GM10248 (cell line): ENCODE measurements around the gene BCAS1.

ENCODE experiments used
- CTCF ChIA-PET: fragments of 300-600 bp; sonication (Branson Sonifier 250); formaldehyde crosslinking; extraction: SDS; loops from one replicate; lab custom pipeline; 2021; ENCODE audit warnings: antibody characterized with exemption; lab: Yijun Ruan, JAX
- POLR2A ChIA-PET: fragments of 350-650 bp; sonication (Branson Sonifier 250); formaldehyde crosslinking; extraction: SDS; loops from one replicate; lab custom pipeline; 2020; ENCODE audit warnings: antibody characterized with exemption; lab: Yijun Ruan, JAX
- DNase-seq: peaks from one replicate; pipeline ENCODE4 v3.0.0; 2012; ENCODE audit errors: extremely low spot score
- TF ChIP-seq, protein P1 (sequence below): IDR thresholded peaks from 2 replicates; pipeline ENCODE4 v1.5.1; 2012; ENCODE audit warnings: mild to moderate bottlenecking, low read depth; ENCODE audit errors: extremely low read depth, missing control alignments, control extremely low read depth

BCAS1 gene

DNA sequence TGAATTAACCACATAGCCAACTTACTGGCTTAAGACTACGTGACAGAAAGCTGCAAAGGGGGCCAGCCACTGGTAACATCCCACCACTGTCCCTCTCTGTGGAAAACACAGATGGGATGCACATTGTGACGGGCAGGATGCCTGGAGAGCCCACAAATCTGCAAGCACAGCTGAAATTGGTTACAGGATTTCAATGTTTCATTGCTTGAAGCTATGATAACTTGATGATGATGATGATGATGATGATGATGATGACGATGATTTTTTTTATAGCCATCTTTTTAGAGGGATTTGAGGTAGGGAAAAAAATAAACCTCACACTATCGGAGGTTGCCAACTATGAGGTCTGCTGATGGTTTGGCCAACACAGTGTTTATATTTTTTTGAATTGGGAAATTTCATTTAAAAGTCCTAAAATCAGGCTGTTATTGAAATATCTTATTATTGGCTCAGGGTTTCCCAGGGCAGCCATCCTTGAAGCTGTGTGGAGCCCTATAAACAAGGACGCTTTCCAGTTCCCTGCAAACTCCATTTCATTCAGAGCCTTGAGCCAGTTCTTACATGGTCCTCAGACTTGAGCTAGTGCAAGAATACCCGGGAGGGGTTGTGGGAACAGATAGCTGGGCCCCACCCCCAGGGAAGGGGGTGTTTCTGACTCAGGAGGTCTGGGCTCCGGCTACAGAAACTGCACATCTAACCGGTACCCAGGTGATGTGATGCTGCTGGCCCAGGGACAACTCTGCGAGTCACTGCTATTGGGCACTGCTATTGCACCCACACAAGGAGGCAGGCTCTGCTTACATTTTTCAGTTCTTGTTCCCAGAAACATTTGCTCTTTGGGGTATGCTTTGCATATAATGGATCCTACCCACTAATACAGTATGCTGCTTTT, 27.1 kb downstream of the BCAS1 start:
- TF ChIP-seq, protein P1, sequence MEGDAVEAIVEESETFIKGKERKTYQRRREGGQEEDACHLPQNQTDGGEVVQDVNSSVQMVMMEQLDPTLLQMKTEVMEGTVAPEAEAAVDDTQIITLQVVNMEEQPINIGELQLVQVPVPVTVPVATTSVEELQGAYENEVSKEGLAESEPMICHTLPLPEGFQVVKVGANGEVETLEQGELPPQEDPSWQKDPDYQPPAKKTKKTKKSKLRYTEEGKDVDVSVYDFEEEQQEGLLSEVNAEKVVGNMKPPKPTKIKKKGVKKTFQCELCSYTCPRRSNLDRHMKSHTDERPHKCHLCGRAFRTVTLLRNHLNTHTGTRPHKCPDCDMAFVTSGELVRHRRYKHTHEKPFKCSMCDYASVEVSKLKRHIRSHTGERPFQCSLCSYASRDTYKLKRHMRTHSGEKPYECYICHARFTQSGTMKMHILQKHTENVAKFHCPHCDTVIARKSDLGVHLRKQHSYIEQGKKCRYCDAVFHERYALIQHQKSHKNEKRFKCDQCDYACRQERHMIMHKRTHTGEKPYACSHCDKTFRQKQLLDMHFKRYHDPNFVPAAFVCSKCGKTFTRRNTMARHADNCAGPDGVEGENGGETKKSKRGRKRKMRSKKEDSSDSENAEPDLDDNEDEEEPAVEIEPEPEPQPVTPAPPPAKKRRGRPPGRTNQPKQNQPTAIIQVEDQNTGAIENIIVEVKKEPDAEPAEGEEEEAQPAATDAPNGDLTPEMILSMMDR = no peak
- ChIA-PET CTCF (interaction anchor here (0.9 to 1.0 kb wide), 2 partner anchors 12 to 17 kb away, joined by 3 read pairs; no protein-coding TSS in a partner anchor), POLR2A (no interaction called here)
- no peak for DNase-seq

GRCh38 chr20:54042021-54042420, 28.4 kb downstream of the BCAS1 start:
- ChIA-PET POLR2A (no interaction called here), CTCF (no interaction called here)
- TF ChIP-seq, protein P1 = no peak
- DNase-seq = no peak

DNA sequence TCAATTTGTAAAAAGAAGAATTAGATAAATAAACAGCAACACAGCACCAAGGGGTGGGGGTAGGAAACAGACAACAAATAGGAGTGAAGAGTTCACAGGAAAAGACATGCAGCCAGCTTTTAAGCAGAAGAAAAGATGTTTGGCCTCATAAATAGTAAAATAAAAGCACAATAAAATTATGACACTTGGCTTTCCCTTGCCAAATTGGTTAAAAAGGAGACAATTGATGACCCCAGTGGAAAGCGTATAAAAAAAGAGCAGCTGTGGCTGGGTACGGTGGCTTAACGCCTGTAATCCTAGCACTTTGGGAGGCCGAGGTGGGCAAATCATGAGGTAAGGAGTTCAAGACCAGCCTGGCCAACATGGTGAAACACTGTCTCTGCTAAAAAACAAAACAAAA, 29.1 kb downstream of the BCAS1 start:
- TF ChIP-seq, protein P1 = no peak
- POLR2A ChIA-PET = no interaction called here
- CTCF ChIA-PET = interaction anchor here (2.0 kb wide), 1 partner anchor 10 kb away, joined by 5 read pairs; no protein-coding TSS in a partner anchor
- DNase-seq = no peak

GRCh38 chr20:54040531-54040930, 29.9 kb downstream of the BCAS1 start:
- POLR2A ChIA-PET = no interaction called here
- CTCF ChIA-PET = interaction anchor here (2.0 kb wide), 1 partner anchor 11 kb away, joined by 5 read pairs; no protein-coding TSS in a partner anchor
- DNase-seq = no peak
- TF ChIP-seq, protein P1 = no peak

GRCh38 chr20:54038961-54039360, 31.4 kb downstream of the BCAS1 start:
- TF ChIP-seq, protein P1 = no peak
- ChIA-PET POLR2A (no interaction called here), CTCF (no interaction called here)
- DNase-seq = no peak

DNA sequence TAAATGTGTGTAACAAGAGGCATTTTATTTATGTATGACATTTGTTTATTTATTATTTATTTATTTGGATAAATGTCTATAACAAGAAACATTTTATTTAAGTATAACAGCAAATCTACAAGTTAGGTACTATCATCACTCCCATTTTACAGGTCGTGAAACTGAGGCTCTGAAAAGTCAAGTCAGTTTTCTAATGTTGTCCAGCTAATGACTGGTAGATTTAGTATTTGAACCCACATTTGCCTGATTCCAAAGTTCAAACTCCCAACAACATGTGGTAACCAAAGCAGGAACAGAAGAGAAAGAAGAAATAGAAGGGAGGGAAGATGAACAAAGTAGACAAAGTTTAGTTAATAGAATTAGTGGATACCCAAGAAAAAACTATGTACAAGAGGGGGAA, 32.9 kb downstream of the BCAS1 start:
- TF ChIP-seq, protein P1 = no peak
- CTCF ChIA-PET = interaction anchor here (1.0 to 1.6 kb wide), 4 partner anchors 9 to 167 kb away, joined by 3 to 4 read pairs (median 3); no protein-coding TSS in a partner anchor
- no peak for DNase-seq
- POLR2A ChIA-PET = no interaction called here
